Esophagus muscularis mucosa (tissue), 4 donors: ENCODE results near the gene FRMD4A. TPM values are rescaled to one million over a fixed set of nuclear protein-coding genes. Genes with fewer than 3 reads are reported as not detected.

Experiments
- DNase-seq: peaks from one replicate; pipeline ENCODE4 v3.0.0-alpha.2; 2017; ENCODE audit errors: extremely low spot score
- H3K27ac ChIP-seq, 4 donors: fragments of 200-600 bp; sonication (generic); replicated peaks in 1 of 4; 1 replicate in 3 of 4; 2 replicates in 1 of 4; pipeline ENCODE4 v1.5.1; 2016 to 2019; ENCODE audit warnings: mild to moderate bottlenecking in 1 of 4
- H3K27me3 ChIP-seq, 4 donors: fragments of 200-600 bp; sonication (generic); one replicate each; pipeline versions ENCODE4 v1.5.1 to v1.6.0; 2016 to 2019
- H3K36me3 ChIP-seq, 4 donors: fragments of 200-600 bp; sonication (generic); one replicate each; pipeline ENCODE4 v1.5.1; 2016 to 2019
- H3K4me1 ChIP-seq, 4 donors: fragments of 200-600 bp; sonication (generic); one replicate each; pipeline ENCODE4 v1.5.1; 2016 to 2019
- H3K4me3 ChIP-seq, 4 donors: fragments of 200-600 bp; sonication (generic); 1 replicate in 2 of 4; 2 replicates in 2 of 4; pipeline ENCODE4 v1.5.1; 2016 to 2019; ENCODE audit warnings: mild to moderate bottlenecking in 4 of 4, moderate library complexity in 1 of 4
- H3K9me3 ChIP-seq, 4 donors: fragments of 200-600 bp; sonication (generic); 1 replicate in 3 of 4; 2 replicates in 1 of 4; pipeline ENCODE4 v1.5.1; 2016 to 2019
- CTCF ChIP-seq, 3 experiments: fragments of 200-600 bp in 2 of 3; fragments of 450-650 bp in 1 of 3; sonication (generic) in 2 of 3; IDR thresholded peaks; one replicate each; pipeline ENCODE4 v1.5.1; 2017 to 2019; ENCODE audit warnings: antibody characterized with exemption in 3 of 3, mild to moderate bottlenecking in 2 of 3, moderate library complexity in 1 of 3
- EP300 ChIP-seq: sonication (generic); formaldehyde crosslinking; IDR thresholded peaks from one replicate; pipeline ENCODE4 v1.6.1; 2017; ENCODE audit warnings: antibody characterized with exemption
- POLR2A ChIP-seq: fragments of 450-650 bp; IDR thresholded peaks from one replicate; pipeline ENCODE4 v1.6.1; 2017; ENCODE audit warnings: antibody characterized with exemption, moderate library complexity, mild to moderate bottlenecking, low read depth
- POLR2AphosphoS5 ChIP-seq, 2 donors: sonication (generic); formaldehyde crosslinking; IDR thresholded peaks; one replicate each; pipeline ENCODE4 v1.6.1; 2017; ENCODE audit warnings: antibody characterized with exemption in 2 of 2
- WGBS: methylation state at CpG from one replicate; pipeline ENCODE4 v1.1.5; 2018; 5-methylcytosine and 5-hydroxymethylcytosine counted together
- intact Hi-C: fragments of 100-400 bp; cut with DNase I; formaldehyde crosslinking; loops from one replicate; pipeline ENCODE4 v1.15.1; 2023
- total RNA-seq, 4 donors: library from RNA; depleted of rRNA; stranded (reverse); fragments of >200 nt; gene quantifications; one replicate each; pipeline versions ENCODE4 v1.1.0 to v1.2.1, GENCODE V29; 2016

Gene FRMD4A
- total RNA-seq, 4 donors from 2014 or later, result 17.0 to 28.8 (median 21.8) TPM

GRCh38 chr10:13681528-13681927 is 649.2 kb downstream of the FRMD4A start:
- intact Hi-C loops, result no loop called here
- Histone ChIP-seq H3K4me3 (no peak overlapping the region), H3K27me3 (no peaks in the 10 kb centered on the region), H3K36me3 (peaks cover 0 to 25% (median 11%) of the 10 kb centered on the region in 4 donors), H3K9me3 (no peaks in the 10 kb centered on the region), H3K27ac (no peak overlapping the region), H3K4me1 (peaks cover 35 to 38% (median 36%) of the 10 kb centered on the region in 4 donors)
- no peak for DNase-seq
- no peak for TF ChIP-seq CTCF (IDR thresholded peaks at IDR 0.05)
- TF ChIP-seq POLR2A, result no peak
- TF ChIP-seq POLR2AphosphoS5 (IDR thresholded peaks at IDR 0.05), result no peak
- no peak for TF ChIP-seq EP300
- WGBS, result 81% methylated on average over 4 of the region's 4 CpGs

GRCh38 chr10:13681095-13681494 is 649.6 kb downstream of the FRMD4A start:
- H3K4me1 ChIP-seq, result peaks cover 30 to 33% (median 32%) of the 10 kb centered on the region in 4 donors
- H3K27ac ChIP-seq, result no peak overlapping the region
- H3K4me3 ChIP-seq, result no peak overlapping the region
- H3K36me3 ChIP-seq, result peaks cover 0 to 26% (median 11%) of the 10 kb centered on the region in 4 donors
- H3K27me3 ChIP-seq, result no peaks in the 10 kb centered on the region
- TF ChIP-seq POLR2AphosphoS5 (IDR thresholded peaks at IDR 0.05) (no peak), CTCF (IDR thresholded peaks at IDR 0.05) (no peak), EP300 (no peak), POLR2A (no peak)
- H3K9me3 ChIP-seq, result no peaks in the 10 kb centered on the region
- DNase-seq, result no peak
- WGBS, result 76% methylated on average over 4 of the region's 4 CpGs
- intact Hi-C loops, result no loop called here

GRCh38 chr10:13678101-13678843 is 652.5 kb downstream of the FRMD4A start:
- H3K27ac ChIP-seq, result no peak overlapping the region
- intact Hi-C loops, result no loop called here

GRCh38 chr10:13674645-13675588 is 655.8 kb downstream of the FRMD4A start:
- peaks cover 0 to 5% (median 3%) of the 10 kb centered on the region in 4 donors for H3K4me1 ChIP-seq
- no peak for DNase-seq
- intact Hi-C loops, result no loop called here
- H3K36me3 ChIP-seq, result peaks cover 0 to 53% (median 31%) of the 10 kb centered on the region in 4 donors
- H3K27ac ChIP-seq, result no peak overlapping the region
- TF ChIP-seq CTCF (IDR thresholded peaks at IDR 0.05) (no peak), POLR2AphosphoS5 (IDR thresholded peaks at IDR 0.05) (no peak), EP300 (no peak), POLR2A (no peak)
- no peak overlapping the region for H3K4me3 ChIP-seq
- H3K9me3 ChIP-seq, result no peaks in the 10 kb centered on the region
- 75% methylated on average over 20 of the region's 20 CpGs for WGBS
- H3K27me3 ChIP-seq, result no peaks in the 10 kb centered on the region

More at GRCh38 chr10:13678101-13678843, 652.5 kb downstream of the FRMD4A start:
- peaks cover 0 to 39% (median 20%) of the 10 kb centered on the region in 4 donors for H3K36me3 ChIP-seq
- H3K4me1 ChIP-seq, result peaks cover 3 to 5% (median 4%) of the 10 kb centered on the region in 4 donors
- WGBS, result 94% methylated on average over 13 of the region's 13 CpGs
- no peak for TF ChIP-seq CTCF (IDR thresholded peaks at IDR 0.05)
- no peak for TF ChIP-seq POLR2AphosphoS5 (IDR thresholded peaks at IDR 0.05)
- TF ChIP-seq EP300, result no peak
- TF ChIP-seq POLR2A, result no peak
- no peak overlapping the region for H3K4me3 ChIP-seq
- no peak for DNase-seq
- no peaks in the 10 kb centered on the region for H3K9me3 ChIP-seq
- H3K27me3 ChIP-seq, result no peaks in the 10 kb centered on the region
